ENCODE results near the gene AGPAT1.
A peak's percentile ranks its signal among the peaks of the same experiment; 100 is the strongest.
"Not testable (repeated sequence)": the region's sequence is repeated elsewhere in the genome, so short reads cannot be mapped to it uniquely, and the experiment has no call there.

AGPAT1 gene

DNA sequence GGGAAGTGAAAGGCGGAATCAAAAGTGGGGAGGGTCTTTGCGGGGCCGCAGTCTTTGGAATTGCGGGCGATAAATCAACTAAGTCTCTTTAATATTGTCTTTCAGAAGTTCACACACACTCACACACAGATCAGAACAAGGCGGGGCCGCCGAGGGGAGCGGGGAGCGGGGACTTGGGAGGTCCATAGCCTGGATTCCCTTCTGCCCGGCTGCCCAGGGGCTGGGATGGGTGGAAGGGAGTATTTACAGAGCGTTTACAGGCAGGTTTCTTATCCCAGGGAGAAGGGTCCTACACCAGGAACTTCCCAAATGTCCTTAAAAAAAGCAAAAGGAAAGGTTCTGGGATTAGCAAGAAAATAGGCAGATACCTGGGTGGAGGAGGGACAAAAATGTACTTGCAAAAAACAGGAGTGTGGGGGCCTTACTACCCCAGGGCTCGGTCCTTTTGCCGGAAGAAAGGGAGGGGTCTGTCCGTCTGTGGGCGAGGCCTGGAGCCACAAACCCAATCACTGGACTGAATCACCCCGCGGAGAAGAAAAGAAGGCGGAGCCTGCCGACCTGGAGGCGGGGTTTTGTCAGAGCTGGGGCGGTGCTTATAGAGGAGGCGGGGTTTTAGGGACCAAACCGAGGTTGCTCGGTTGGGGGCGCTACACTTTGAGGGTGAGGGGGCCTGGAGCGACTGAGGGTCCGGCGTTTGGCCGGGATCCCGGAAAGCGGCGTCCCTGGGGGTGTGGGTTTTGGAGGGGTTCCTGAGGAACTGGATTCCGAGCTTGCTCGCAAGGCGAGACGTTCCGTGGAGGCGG, 27.4 kb downstream of the AGPAT1 start:
- DNase-seq (ENCODE audit: low spot score), result peak; percentile 41

GRCh38 chr6:32147401-32148132, 28.3 kb downstream of the AGPAT1 start:
- DNase-seq (ENCODE audit: low spot score), result no peak

- no peak for DNase-seq (ENCODE audit: low spot score)
These were observed 29.2 kb downstream of the AGPAT1 start for GRCh38 chr6:32146687-32147086.

- no peak for DNase-seq (ENCODE audit: low spot score)
These were observed 29.6 kb downstream of the AGPAT1 start for GRCh38 chr6:32146287-32146686.

DNA sequence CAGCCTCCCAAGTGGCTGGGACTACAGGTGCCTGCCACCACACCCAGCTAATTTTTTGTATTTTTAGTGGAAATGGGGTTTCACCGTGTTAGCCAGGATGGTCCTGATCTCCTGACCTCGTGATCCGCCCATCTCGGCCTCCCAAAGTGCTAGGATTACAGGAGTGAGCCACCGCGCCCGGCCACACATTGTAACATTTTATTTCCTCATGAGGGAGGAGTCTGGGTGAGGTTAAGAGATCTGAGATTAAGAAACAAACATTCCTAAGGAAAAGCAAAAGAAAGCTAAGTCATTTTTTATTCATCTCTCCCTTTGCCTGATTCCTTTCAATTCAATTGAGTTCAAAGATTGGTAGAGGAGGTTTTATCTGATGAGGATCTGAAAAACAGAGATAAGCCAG, 31.6 kb downstream of the AGPAT1 start:
- DNase-seq (ENCODE audit: low spot score), result not testable (repeated sequence)

DNA sequence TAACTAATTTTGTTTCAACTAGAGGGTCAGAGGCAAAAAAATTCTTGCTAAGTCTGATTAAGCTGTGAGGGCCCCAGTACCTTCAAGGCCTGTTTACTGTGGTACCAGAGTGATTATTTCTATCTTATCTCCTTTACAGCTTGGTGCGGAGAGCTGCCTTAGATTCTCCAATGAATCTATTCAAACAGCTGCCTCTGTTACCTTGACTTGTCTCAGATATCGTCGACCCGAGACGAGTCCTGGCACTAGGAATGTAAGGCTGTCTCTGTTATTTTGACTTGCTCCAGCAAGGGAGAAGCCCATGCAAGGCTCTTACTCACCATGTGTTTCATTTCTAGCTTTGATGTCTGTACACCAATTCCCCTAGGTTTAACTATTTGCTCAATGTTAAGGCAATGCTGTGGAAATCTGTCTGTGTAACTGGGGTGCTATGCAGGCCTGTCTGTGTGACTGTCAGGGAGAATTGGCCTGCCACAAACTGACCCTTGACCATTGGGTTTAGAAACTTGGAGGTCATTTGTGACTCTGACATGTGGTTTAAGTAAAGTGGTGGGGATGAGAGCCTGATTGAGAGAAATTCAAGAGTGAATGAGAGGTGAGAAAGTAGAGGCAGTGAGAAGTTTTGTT, 35.4 kb downstream of the AGPAT1 start:
- DNase-seq (ENCODE audit: low spot score), result no peak

DNA sequence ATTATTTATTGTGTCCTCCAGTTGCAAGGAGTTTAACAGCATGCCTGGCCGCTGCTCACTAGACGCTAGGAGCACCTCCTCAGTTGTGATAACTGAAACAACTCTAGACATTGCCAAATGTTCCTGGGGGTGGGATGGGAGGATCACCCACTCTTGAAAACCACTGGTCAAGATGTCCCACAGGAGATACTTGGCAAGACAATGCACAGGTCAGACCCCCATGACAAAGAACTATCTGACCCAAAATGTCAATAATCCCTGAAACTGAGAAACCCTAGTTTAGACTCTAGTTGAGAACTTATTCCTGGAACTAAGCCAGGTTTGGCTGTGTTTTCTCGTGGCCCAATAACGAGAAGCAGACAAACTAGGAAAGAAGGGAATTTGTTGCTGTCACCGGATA, 36.3 kb downstream of the AGPAT1 start:
- no peak for DNase-seq (ENCODE audit: low spot score)

GRCh38 chr6:32137454-32137853, 38.4 kb downstream of the AGPAT1 start:
- DNase-seq (ENCODE audit: low spot score), result no peak

DNA sequence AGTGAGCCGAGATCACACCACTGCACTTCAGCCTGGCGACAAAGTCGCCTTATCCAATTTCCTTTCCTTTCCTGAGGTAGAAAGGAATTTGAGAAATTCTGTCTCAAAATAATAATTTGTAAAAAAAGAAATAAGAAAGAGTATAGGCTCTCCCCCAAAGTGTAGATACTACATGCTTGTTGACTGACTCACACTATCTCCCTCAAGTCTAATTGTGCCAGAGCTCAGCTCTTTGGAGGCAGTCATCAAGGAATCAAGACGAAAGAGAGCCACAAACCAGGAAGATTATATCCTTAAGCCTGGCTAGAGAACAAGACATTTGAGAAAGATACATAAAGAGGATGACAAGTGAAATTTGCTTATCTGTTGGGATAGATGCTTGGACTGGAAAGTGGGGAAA, 42.1 kb downstream of the AGPAT1 start:
- no peak for DNase-seq (ENCODE audit: low spot score)

DNA sequence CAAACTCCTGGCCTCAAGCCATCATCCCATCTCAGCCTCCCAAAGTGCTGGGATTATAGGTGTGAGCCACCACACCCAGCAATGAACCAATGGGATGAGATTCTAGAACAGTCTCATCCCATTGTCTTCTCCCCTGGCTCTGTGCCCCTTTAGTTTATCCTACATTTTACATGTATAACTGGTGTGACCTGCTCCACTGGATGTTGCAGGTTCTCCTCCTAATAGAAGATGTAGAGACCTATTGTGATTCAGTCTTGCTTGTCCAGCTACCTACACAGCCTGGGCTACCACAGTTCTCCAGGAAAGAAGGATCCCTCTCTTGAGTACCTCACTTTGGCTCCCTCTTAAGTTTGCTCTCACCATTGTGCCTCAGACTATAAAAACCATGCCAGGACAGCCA, 43.8 kb downstream of the AGPAT1 start:
- DNase-seq (ENCODE audit: low spot score), result no peak

DNA sequence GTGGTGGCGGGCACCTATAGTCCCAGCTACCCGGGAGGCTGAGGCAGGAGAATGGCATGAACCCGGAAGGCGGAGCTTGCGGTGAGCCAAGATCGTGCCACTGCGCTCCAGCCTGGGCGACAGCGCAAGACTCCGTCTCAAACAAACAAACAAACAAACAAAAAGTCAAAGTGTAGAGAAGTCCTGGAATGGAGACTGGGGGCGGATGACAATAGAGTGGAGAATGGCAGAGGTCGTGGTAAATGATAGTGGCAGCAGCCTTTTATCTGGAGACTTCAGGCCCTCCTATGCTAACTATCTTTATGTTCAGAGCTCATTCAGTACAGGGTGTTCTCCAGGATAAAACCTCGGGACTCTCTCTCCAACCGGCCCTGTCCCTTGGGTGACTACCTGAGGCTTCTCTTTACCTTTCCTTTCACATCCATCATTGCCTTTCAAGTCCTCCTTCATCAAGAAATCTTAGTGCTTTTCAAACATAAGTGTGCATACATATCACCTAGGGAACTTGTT, 44.4 kb downstream of the AGPAT1 start:
- DNase-seq (ENCODE audit: low spot score), result no peak

- DNase-seq (ENCODE audit: low spot score), result no peak
These were observed 46.4 kb downstream of the AGPAT1 start for GRCh38 chr6:32129297-32130088.

GRCh38 chr6:32128751-32129296, 47.1 kb downstream of the AGPAT1 start:
- no peak for DNase-seq (ENCODE audit: low spot score)

DNA sequence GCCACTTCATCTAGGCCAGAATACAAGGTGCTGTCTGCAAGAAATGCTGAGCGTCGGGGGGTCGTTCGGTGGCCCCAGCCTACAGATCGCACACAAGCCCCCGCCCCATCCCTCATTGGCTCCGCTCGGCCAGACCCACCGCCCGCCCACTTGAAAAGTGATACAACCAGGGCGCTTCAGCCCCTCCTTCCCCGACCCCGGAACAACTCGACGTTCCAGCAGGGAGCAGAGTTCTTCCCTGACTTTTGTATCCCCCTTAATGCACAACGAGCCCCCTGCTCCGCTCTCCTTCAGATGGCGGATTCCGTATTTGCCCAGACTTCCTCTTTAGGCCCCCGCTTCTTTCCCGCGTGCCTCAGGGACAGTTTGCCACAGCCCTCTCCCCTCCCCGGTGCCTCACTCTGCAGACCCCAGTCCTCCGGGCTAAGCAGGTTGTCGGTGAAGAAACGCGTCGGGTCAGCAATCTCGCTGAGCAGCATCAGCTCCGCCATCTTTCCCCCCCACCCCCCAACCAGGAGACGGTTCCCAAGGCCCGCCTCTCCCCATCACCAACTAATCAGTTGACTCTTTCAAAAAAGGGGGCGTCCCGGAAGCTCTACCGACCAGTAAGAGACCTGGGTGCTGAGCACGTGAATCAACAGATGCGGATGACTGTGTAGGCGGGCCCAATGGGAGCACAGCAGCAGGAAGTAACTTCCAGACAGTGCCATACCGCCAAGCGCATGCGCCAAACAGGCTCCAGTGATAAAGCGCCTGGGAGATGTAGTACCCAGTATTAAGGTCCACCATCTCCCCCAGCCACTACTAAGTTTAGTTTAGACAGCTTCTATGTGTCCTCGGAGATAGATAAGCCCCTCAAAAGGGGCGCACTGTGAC, 47.9 kb downstream of the AGPAT1 start, which contains the start of gene ATF6B:
Gene ATF6B (minus strand): TSS at position 530 of the 876 bp plus-strand sequence. CDS start 39 bp downstream, at position 491.
- DNase-seq (ENCODE audit: low spot score), result peak; percentile 99

DNA sequence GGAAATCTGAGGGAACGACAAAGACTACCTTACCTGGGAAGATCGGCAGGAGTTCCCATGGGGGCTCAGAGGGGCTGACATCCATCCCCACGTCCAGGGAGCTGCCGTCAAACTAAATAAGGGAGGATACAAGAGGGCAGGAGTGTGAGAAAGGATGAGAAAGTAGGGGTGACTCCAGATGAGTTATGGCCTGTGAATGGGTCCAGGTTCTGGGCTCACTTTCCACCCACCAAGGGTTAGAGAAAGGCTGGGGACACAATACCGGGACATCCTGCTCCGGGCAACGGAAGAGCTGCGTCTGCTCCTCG, 48.5 kb downstream of the AGPAT1 start:
- DNase-seq (ENCODE audit: low spot score), result no peak

DNA sequence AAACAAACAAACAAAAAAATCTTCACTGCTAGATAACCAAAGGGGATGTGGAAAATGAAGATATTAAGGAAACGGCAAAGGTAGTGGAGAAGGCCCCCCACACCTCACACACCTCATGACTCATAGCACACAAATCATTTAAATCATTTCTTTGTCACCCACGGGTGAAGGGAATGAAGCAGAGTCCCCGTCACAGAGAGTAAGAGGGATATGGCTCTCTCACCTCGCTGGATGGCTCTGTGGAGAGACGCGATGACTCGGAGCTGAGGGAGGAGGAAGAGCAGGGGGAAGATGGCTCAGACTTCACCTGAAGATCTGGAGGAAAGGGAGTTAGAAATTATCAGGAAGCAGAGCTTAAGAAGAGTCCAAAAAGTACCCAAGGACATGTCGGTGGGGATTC, 49.0 kb downstream of the AGPAT1 start:
- peak; percentile 17 for DNase-seq (ENCODE audit: low spot score)

DNA sequence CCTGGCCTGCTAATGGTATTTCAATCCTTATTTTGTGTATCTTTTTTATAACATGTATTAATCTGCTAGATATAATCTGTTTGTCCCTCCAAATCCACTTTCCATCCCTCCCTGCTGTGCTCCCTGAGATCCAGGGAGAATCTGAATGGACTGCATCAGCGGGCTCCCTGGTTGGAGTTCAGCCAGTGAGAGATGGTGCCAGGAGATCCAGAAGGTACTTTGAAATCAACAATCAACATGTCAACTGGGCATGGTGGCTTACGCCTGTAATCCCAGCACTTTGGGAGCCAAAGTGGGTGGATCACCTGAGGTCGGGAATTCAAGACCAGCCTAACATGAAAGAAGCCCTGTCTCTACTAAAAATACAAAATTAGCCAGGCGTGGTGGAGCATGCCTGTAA, 52.2 kb downstream of the AGPAT1 start:
- DNase-seq (ENCODE audit: low spot score), result no peak

GRCh38 chr6:32120573-32121059, 55.3 kb downstream of the AGPAT1 start:
- no peak for DNase-seq (ENCODE audit: low spot score)

DNA sequence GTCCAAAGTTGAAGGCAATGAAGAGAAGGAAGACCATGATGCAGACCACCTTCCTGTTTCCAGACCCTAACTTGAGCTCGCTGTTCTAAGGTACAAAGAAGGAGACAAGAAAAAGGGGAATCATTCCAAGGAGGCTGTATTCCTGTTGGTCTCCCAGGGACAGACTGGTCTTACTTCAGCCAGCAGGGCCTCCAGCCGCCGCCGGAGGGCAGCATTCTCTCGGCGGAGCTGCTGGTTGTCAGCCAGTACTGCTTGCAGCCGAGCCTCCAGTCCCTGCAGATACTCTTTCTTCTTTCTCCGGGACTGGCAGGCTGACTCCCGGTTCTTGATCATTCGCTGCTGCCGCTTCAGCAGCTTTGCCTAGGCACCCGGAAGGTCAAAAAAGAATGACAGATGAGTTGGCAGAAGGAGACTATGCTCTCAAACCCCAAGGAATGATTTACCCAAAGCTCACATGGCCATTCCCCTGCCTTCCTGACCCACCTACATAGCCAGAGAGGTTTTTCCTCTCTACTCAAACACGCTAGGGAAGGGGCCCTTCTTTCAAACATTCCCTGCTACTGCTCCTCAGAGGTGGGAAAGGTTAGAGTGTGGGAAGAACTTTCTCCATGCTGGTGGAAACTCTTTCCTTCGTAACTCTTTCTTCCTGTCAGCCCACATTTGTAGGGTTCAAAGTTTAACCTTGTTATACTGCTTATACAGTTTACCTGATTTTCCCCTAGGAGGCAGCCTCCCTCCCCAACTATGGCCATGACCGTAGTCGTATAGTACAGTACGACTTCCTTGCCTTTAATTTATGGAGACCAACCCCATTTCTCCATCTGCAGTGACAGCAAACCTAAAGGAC, 56.9 kb downstream of the AGPAT1 start:
- peak; percentile 69 for DNase-seq (ENCODE audit: low spot score)
